GM21786 (cell line): Measurements from ENCODE around the gene CCDC127.

Experiments
- ATAC-seq: cut with Tn5 transposase; IDR thresholded peaks from one replicate; pipeline ENCODE4 v1.9.1; 2021; ENCODE audit not compliant: unreplicated experiment

CCDC127 gene

DNA sequence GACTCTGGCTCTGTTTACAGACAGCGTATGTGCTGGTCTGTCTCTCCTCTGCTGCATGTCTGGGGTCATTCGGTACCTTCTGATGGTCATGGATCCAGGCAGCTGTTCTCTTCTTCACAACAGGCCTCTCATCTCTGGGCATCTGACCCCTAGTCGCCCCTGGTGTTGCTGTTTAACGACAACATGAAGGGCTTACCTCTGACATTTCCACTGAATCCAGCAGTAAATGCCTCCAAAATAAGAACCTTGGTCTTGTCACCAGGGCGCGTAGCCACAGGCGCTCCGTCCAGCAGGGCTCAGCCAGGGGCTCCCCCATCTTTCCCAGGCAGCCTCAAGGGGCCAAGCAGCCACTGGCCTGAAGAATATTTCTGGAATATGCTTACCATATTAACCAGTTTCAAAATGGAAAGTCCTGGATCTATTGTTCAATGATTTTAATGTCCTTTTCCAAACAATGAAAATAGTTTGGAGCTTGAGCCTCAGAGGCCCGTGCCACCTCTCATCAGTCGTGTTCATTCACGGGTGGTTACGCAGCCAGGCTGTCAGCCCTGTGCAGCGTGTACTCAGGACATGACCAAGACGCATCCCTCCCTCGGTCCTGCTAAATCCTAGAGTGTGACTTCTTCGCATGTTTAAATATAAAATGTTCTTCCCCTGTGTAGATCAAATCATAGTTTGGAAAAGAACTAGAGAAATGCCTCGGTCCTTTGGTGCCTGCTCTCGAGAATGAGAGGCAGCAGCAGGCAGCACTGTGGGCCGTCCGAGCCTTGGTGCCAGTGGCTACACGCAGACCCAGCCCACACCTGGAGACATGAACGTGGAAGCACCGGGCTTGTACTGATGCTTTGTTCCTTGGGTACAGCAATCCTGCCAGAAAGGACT lies 56.8 kb downstream of the CCDC127 start:
- no peak for ATAC-seq

GRCh38 chr5:160173-160510 lies 57.8 kb downstream of the CCDC127 start:
- no peak for ATAC-seq

GRCh38 chr5:159448-160172 lies 58.3 kb downstream of the CCDC127 start:
- no peak for ATAC-seq

GRCh38 chr5:158807-159447 lies 59.0 kb downstream of the CCDC127 start:
- no peak for ATAC-seq

GRCh38 chr5:157801-158200 lies 60.2 kb downstream of the CCDC127 start:
- ATAC-seq: no peak

GRCh38 chr5:157126-157715 lies 60.7 kb downstream of the CCDC127 start:
- no peak for ATAC-seq

DNA sequence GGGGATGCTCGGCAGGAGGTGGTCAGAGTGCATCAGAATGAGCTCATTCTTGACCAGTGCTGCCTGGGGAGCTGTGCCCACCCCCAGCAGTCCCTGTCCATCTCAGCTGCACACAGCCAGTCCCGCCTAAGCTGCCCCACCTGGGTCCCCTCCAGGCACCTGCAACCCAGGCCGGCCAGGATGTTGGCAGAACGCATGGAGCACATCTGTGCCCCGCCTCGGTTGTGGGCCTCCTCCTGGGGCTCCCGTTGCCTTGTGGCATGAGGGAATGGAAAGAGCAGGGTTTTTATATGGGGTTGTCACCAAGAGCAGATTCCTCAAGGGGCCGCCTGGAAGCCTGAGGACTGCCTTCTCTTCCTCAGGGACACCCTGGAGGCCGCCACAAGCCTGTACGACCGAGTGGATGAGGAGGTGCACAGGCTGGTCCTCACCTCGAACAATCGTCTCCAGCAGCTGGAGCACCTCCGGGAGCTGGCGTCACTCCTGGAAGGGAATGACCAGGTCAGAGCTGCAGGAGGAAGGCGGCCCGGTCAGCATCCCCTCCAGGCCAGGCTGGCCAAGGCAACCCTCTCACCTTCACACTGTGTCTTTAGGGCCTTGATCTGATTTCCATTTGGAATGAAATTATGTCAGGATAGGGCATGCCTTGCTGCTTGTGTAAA lies 61.4 kb downstream of the CCDC127 start:
- no peak for ATAC-seq

- no peak for ATAC-seq
These were observed 62.1 kb downstream of the CCDC127 start for GRCh38 chr5:155651-156410.

- no peak for ATAC-seq
These were observed 63.1 kb downstream of the CCDC127 start for GRCh38 chr5:154826-155225.

DNA sequence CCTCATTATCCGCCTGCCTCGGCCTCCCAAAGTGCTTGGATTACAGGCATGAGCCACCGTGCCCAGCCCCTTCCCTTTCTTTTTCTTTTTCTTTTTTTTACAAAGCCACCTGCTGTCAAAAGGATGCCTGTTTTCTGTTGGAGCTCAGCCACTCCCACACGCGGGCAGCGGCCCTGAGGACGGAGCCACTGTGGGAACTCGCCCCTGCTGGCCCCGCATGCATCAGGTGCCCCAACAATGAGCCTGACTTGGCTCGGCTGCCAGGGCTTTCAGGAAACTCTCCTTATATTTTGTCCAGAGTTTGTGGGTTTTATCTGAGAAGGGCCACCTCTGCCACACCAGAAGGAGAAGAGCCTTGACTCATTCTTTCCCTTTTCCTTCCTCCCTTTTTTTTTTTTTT lies 63.7 kb downstream of the CCDC127 start:
- ATAC-seq: no peak

- no peak for ATAC-seq
These were observed 64.7 kb downstream of the CCDC127 start for GRCh38 chr5:153256-153655.

DNA sequence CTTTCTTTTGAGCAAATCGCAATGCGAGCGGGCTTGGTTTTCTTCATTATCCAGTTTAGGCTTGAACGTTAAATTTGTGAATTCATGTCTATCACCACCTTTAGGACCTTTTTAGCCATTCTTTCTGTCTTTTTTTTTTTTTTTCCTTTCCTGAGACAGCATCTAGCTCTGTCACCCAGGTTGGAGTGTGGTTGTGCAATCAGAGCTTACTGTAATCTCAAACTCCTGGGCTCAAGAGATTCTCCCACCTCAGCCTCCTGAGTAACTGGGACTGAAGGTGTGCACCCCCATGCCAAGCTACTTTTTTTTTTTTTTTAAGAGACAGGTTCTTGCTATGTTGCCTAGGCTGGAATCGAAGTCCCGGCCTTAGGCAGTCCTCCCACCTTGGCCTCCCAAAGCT lies 65.9 kb downstream of the CCDC127 start:
- ATAC-seq: no peak

DNA sequence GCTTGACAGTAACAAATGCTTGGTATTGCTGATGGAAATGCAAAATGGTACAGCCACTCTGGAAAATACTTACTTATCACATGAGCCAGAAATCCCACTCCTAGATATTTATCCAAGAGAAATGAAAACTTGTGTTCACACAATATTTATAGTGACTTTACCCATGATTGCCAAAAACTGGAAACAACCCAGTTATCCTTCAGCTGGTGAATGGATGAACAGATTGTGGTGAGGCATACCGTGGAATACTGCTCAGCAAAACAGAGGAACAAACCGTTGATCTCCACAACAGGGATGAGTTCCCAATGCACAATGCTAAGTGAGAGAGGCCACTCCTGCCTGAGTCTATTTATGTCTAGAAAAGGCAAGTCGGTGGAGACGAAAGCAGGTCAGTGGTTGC lies 67.2 kb downstream of the CCDC127 start:
- no peak for ATAC-seq

DNA sequence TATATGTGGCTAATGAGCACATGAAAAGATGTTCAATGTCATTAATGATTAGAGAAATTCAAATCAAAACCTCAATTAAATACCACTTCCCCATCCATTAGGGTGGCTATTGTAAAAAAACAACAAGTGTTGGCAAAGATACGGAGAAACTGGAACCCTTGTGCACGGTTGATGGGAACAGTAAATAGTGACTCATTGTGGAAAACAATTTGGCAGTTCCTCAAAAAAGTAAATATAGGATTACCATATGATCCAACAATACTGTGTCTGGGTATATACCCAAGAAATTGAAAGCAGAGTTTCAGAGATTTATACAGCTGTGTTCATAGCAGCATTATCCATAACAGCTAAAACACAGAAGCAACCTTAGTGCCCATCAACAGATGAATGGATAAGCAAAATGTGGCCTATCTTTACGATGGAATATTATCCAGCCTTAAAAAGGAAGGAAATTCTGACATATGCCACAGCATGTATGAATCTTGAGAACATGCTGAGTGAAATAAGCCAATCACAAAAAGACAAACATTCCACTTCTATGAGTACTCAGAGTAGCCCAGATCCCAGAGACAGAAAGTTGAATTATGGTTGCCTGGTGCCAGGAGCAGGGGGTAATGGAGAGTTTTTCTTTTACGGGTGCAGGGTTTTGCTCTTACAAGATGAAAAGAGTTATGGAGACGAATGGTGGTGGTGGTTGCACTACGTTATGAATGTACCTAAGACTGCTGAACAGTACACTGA lies 68.0 kb downstream of the CCDC127 start:
- ATAC-seq: no peak

DNA sequence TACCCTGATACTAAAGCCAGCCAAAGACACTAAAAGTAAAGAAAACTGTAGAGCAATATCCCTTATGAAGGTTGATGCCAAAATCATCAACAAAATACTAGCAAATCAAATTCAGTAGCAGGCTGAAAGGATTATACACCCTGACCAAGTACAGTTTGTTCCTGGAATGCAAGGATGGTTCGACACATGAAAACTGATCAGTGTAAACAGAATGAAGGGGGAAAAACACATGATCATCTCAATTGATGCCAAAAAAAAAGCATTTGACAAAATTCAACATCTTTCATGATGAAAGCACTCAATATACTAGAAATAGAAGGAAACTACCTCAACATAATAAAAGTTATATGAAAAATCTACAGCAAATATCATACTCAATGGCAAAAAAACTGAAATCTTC lies 70.2 kb downstream of the CCDC127 start:
- no peak for ATAC-seq
